NCI-H2171 (cell line): ENCODE measurements around the gene VTI1A.

Experiments used
- DNase-seq: peaks from one replicate; lab custom pipeline; 2025; lab: John Stamatoyannopoulos, UW

The VTI1A gene

GRCh38 chr10:112758961-112759360, 311.9 kb downstream of the VTI1A start:
- no peak for DNase-seq

GRCh38 chr10:112759496-112759895, 312.5 kb downstream of the VTI1A start:
- DNase-seq, result no peak

GRCh38 chr10:112761256-112761655, 314.2 kb downstream of the VTI1A start:
- no peak for DNase-seq

- DNase-seq, result no peak
Measured at GRCh38 chr10:112763916-112764520, 317.0 kb downstream of the VTI1A start.

GRCh38 chr10:112765717-112766235, 318.8 kb downstream of the VTI1A start:
- DNase-seq, result no peak

- no peak for DNase-seq
Measured at GRCh38 chr10:112766636-112767035, 319.6 kb downstream of the VTI1A start.

GRCh38 chr10:112767156-112767555, 320.1 kb downstream of the VTI1A start:
- no peak for DNase-seq

- DNase-seq, result no peak
Measured at GRCh38 chr10:112768121-112768520, 321.1 kb downstream of the VTI1A start.

- DNase-seq, result no peak
Measured at GRCh38 chr10:112769081-112769480, 322.1 kb downstream of the VTI1A start.

- no peak for DNase-seq
Measured at GRCh38 chr10:112769611-112770370, 322.8 kb downstream of the VTI1A start.

GRCh38 chr10:112771733-112772132, 324.7 kb downstream of the VTI1A start:
- no peak for DNase-seq

- no peak for DNase-seq
Measured at GRCh38 chr10:112773783-112774182, 326.8 kb downstream of the VTI1A start.

- DNase-seq, result no peak
Measured at GRCh38 chr10:112774210-112774609, 327.2 kb downstream of the VTI1A start.

GRCh38 chr10:112774798-112775197, 327.8 kb downstream of the VTI1A start:
- DNase-seq, result no peak

GRCh38 chr10:112775381-112775780, 328.4 kb downstream of the VTI1A start:
- no peak for DNase-seq

- no peak for DNase-seq
Measured at GRCh38 chr10:112775892-112776674, 329.1 kb downstream of the VTI1A start.

GRCh38 chr10:112778579-112778978, 331.6 kb downstream of the VTI1A start:
- no peak for DNase-seq

- no peak for DNase-seq
Measured at GRCh38 chr10:112779025-112779770, 332.2 kb downstream of the VTI1A start.

GRCh38 chr10:112782200-112782907, 335.3 kb downstream of the VTI1A start:
- no peak for DNase-seq

- no peak for DNase-seq
Measured at GRCh38 chr10:112783351-112784021, 336.5 kb downstream of the VTI1A start.

- no peak for DNase-seq
Measured at GRCh38 chr10:112784022-112784461, 337.0 kb downstream of the VTI1A start.
